Suprapubic skin (tissue), 3 donors: Measurements from ENCODE around the gene THRB.

ENCODE experiments used
- POLR2A ChIP-seq, 2 donors: fragments of 450-650 bp; IDR thresholded peaks; one replicate each; pipeline ENCODE4 v1.6.1; 2017; ENCODE audit warnings: antibody characterized with exemption in 2 of 2, mild to moderate bottlenecking in 2 of 2, moderate library complexity in 2 of 2
- TF ChIP-seq, protein P1 (sequence below), 2 donors: fragments of 200-600 bp in 1 of 2; fragments of 450-650 bp in 1 of 2; sonication (generic) in 1 of 2; IDR thresholded peaks; one replicate each; pipeline ENCODE4 v1.5.1; 2016 to 2019; ENCODE audit warnings: antibody characterized with exemption in 2 of 2, mild to moderate bottlenecking in 1 of 2, moderate library complexity in 1 of 2

DNA sequence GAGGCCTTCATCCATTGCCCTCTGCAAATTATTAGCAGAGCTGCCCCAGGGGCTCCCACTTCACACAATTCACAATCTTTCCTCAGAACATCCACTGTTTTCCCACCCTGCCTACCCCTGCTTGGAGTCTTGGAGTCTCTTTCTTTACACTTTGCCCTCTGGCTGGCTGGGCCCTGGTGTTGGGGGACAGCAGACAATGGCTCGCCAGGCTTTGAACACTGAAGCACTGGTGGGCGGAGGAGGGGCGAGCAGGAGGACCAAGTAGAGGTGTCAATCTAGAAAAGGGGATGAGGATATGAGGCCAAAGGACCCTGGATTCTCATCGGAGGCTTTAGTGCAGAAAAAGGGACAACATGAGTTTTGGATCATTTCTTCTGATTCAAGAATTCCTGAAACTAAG is 337.5 kb downstream of the THRB start:
- TF ChIP-seq, protein P1, sequence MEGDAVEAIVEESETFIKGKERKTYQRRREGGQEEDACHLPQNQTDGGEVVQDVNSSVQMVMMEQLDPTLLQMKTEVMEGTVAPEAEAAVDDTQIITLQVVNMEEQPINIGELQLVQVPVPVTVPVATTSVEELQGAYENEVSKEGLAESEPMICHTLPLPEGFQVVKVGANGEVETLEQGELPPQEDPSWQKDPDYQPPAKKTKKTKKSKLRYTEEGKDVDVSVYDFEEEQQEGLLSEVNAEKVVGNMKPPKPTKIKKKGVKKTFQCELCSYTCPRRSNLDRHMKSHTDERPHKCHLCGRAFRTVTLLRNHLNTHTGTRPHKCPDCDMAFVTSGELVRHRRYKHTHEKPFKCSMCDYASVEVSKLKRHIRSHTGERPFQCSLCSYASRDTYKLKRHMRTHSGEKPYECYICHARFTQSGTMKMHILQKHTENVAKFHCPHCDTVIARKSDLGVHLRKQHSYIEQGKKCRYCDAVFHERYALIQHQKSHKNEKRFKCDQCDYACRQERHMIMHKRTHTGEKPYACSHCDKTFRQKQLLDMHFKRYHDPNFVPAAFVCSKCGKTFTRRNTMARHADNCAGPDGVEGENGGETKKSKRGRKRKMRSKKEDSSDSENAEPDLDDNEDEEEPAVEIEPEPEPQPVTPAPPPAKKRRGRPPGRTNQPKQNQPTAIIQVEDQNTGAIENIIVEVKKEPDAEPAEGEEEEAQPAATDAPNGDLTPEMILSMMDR (IDR thresholded peaks at IDR 0.05), result no peak
- no peak for TF ChIP-seq POLR2A (IDR thresholded peaks at IDR 0.05)
